Osteocyte (in vitro differentiated cells): ENCODE results near the gene R3HDM1. TPM values are rescaled to one million over a fixed set of nuclear protein-coding genes. Genes with fewer than 3 reads are reported as not detected.

Experiments used
- DNase-seq: peaks from one replicate; pipeline ENCODE4 v3.0.0; 2021; ENCODE audit warnings: mixed read lengths; ENCODE audit not compliant: unreplicated experiment; ENCODE audit errors: extremely low spot score
- H3K27ac Mint-ChIP-seq: one replicate; pipeline ENCODE4 v1.8.0; 2021; ENCODE audit warnings: mild to moderate bottlenecking, mixed read lengths; ENCODE audit not compliant: unreplicated experiment
- H3K27me3 Mint-ChIP-seq: one replicate; pipeline ENCODE4 v1.8.0; 2021; ENCODE audit warnings: mixed read lengths; ENCODE audit not compliant: unreplicated experiment
- H3K36me3 Mint-ChIP-seq: one replicate; pipeline ENCODE4 v1.8.0; 2021; ENCODE audit warnings: mixed read lengths; ENCODE audit not compliant: unreplicated experiment
- H3K4me1 Mint-ChIP-seq: one replicate; pipeline ENCODE4 v1.8.0; 2021; ENCODE audit warnings: mixed read lengths; ENCODE audit not compliant: unreplicated experiment
- H3K4me3 Mint-ChIP-seq: one replicate; pipeline ENCODE4 v1.8.0; 2021; ENCODE audit warnings: mild to moderate bottlenecking, moderate library complexity, mixed read lengths; ENCODE audit not compliant: unreplicated experiment
- H3K9me3 Mint-ChIP-seq: one replicate; pipeline ENCODE4 v1.8.0; 2021; ENCODE audit warnings: mixed read lengths; ENCODE audit not compliant: unreplicated experiment
- CTCF ChIP-seq: fragments of 200-600 bp; sonication (generic); IDR thresholded peaks from 2 replicates; pipeline ENCODE4 v1.5.0; 2021; ENCODE audit warnings: antibody characterized with exemption, mild to moderate bottlenecking, moderate library complexity
- microRNA-seq: library from miRNA; unstranded; fragments of <30 nt; microRNA quantifications from one replicate; pipeline ENCODE4 v1.1.0, GENCODE V29; 2020; ENCODE audit not compliant: unreplicated experiment
- total RNA-seq: library from RNA; stranded (reverse); gene quantifications from 2 replicates; pipeline ENCODE4 v1.2.1, GENCODE V29; 2021

Gene R3HDM1
- total RNA-seq, 1 donor from 2014 or later: 35.0 TPM

- no peak for DNase-seq
- Mint-ChIP-seq H3K27me3 (no peaks in the 10 kb centered on the region), H3K4me1 (no peaks in the 10 kb centered on the region), H3K36me3 (peaks cover 48% of the 10 kb centered on the region), H3K4me3 (no peak overlapping the region), H3K27ac (no peak overlapping the region), H3K9me3 (peaks cover 4% of the 10 kb centered on the region)
- no peak for TF ChIP-seq CTCF
Observed at GRCh38 chr2:135762022-135762421, 230.7 kb downstream of the R3HDM1 start.

DNA sequence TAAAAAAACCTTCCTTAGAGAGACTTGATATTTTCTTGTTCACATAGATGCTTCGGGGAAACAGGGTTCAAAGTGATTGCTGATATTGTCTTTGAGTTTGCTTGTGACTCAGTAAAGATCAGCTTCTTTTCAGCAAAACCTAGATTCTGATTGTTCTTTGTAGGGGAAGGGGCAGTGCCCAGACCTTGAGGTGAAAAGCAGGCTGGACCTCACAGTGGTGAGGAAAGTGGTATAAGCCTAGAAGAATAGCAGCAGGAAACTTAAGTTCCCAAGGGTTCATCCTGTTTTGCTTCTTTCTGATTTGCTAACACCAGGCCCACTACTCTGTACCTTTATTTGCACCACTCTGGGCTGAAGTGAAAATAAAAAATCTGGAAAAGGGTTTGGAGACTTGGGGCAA lies 231.2 kb downstream of the R3HDM1 start:
- no peak for DNase-seq
- Mint-ChIP-seq H3K36me3 (peaks cover 46% of the 10 kb centered on the region), H3K4me1 (no peaks in the 10 kb centered on the region), H3K9me3 (peaks cover under 1% of the 10 kb centered on the region), H3K27ac (no peak overlapping the region), H3K4me3 (no peak overlapping the region), H3K27me3 (no peaks in the 10 kb centered on the region)
- no peak for TF ChIP-seq CTCF

- H3K4me1 Mint-ChIP-seq: peaks cover 6% of the 10 kb centered on the region
- H3K9me3 Mint-ChIP-seq: no peaks in the 10 kb centered on the region
- peaks cover 64% of the 10 kb centered on the region for H3K36me3 Mint-ChIP-seq
- H3K27me3 Mint-ChIP-seq: no peaks in the 10 kb centered on the region
- H3K27ac Mint-ChIP-seq: peak overlapping the region; percentile 7
- no peak for TF ChIP-seq CTCF
- no peak overlapping the region for H3K4me3 Mint-ChIP-seq
- DNase-seq: no peak
Observed at GRCh38 chr2:135768863-135769262, 237.6 kb downstream of the R3HDM1 start.

- H3K4me1 Mint-ChIP-seq: peaks cover 7% of the 10 kb centered on the region
- H3K4me3 Mint-ChIP-seq: no peak overlapping the region
- TF ChIP-seq CTCF: no peak
- peak overlapping the region; percentile 63 for H3K27ac Mint-ChIP-seq
- H3K36me3 Mint-ChIP-seq: peaks cover 70% of the 10 kb centered on the region
- no peaks in the 10 kb centered on the region for H3K27me3 Mint-ChIP-seq
- H3K9me3 Mint-ChIP-seq: no peaks in the 10 kb centered on the region
- no peak for DNase-seq
Observed at GRCh38 chr2:135773319-135773718, 242.0 kb downstream of the R3HDM1 start.

GRCh38 chr2:135773917-135774316 lies 242.6 kb downstream of the R3HDM1 start:
- no peak for DNase-seq
- Mint-ChIP-seq H3K27me3 (no peaks in the 10 kb centered on the region), H3K36me3 (peaks cover 69% of the 10 kb centered on the region)

More at GRCh38 chr2:135773917-135774316, 242.6 kb downstream of the R3HDM1 start:
- H3K4me3 Mint-ChIP-seq: no peak overlapping the region
- peaks cover 7% of the 10 kb centered on the region for H3K4me1 Mint-ChIP-seq
- H3K9me3 Mint-ChIP-seq: no peaks in the 10 kb centered on the region
- no peak for TF ChIP-seq CTCF
- H3K27ac Mint-ChIP-seq: no peak overlapping the region

Small RNAs within 50 kb of the gene (microRNA-seq; reads per million reads assigned to microRNA genes)
- gene MIR128-1: 81.6 reads per million, percentile 49 among the genes with 10 or more reads in this experiment

Other genes with a start within 250 kb of the R3HDM1 start
- 10.8 and 11.0 TPM in 2 replicates for gene ZRANB3, start 266 bp upstream of the R3HDM1 start, total RNA-seq
- 109 and 118 TPM in 2 replicates for gene UBXN4, start 210.4 kb downstream of the R3HDM1 start, total RNA-seq